ENCODE measurements around the gene TECTB. TPM values are rescaled to one million over a fixed set of nuclear protein-coding genes. Genes with fewer than 3 reads are reported as not detected.
A peak's percentile ranks its signal among the peaks of the same experiment; 100 is the strongest.

The TECTB gene
- total RNA-seq, 1 donor from 2014 or later, result not detected

GRCh38 chr10:112299456-112299855, 16.3 kb downstream of the TECTB start:
- Histone ChIP-seq H3K27me3 (no peaks in the 10 kb centered on the region), H3K9me3 (no peaks in the 10 kb centered on the region), H3K4me3 (no peak overlapping the region), H3K36me3 (no peaks in the 10 kb centered on the region), H3K4me1 (peaks cover 3% of the 10 kb centered on the region), H3K27ac (no peak overlapping the region)
- intact Hi-C loops (cut with DNase I), result no loop called here
- ATAC-seq (no peak), DNase-seq (no peak)
- no peak for TF ChIP-seq CTCF (IDR thresholded peaks at IDR 0.05)

DNA sequence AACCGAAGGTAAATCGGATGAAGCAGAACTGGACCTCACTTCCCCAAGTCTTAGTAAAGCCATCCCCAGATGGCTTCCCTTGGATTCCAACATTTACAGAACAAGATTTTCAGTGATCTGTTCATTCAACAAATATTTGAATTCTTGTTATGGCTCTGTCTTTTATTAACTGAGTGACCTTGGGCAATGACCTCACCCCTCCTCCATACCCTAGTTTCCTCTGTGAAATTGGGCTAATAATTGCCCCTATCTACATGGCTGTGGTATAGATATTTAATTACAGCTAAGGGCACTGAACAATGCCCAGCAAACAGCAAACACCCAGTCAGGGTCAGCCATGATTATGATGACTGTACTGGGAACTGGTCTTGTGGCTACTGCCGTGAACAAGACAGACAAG, 19.1 kb downstream of the TECTB start:
- ATAC-seq, result no peak
- DNase-seq, result no peak
- Histone ChIP-seq H3K4me1 (no peaks in the 10 kb centered on the region), H3K9me3 (no peaks in the 10 kb centered on the region), H3K27me3 (no peaks in the 10 kb centered on the region), H3K4me3 (no peak overlapping the region), H3K36me3 (no peaks in the 10 kb centered on the region), H3K27ac (no peak overlapping the region)
- intact Hi-C loops (cut with DNase I), result no loop called here
- no peak for TF ChIP-seq CTCF (IDR thresholded peaks at IDR 0.05)

DNA sequence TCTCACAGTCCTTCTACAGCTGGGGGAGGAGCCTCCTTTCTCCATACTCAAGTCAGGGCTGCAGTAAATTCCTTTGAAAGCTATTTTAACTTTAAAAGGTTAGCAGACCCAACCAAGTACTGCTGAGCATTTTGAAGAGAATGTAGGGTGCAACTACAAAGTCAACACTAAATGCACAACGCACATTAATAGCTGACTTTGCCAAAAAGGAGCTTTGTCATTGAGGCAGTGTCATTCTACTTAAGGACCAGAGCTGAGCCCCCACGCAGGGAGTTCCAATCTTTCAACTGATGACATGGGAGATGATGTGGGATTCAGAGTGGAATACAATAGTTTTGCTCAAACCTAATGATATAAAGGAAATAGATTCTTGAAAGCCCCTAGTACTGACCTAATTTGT, 20.3 kb downstream of the TECTB start:
- no peak overlapping the region for H3K4me3 ChIP-seq
- H3K27ac ChIP-seq, result no peak overlapping the region
- DNase-seq, result no peak
- no peaks in the 10 kb centered on the region for H3K27me3 ChIP-seq
- no peaks in the 10 kb centered on the region for H3K4me1 ChIP-seq
- ATAC-seq, result peak; percentile 18
- intact Hi-C loops (cut with DNase I), result no loop called here
- no peak for TF ChIP-seq CTCF (IDR thresholded peaks at IDR 0.05)
- H3K9me3 ChIP-seq, result no peaks in the 10 kb centered on the region
- H3K36me3 ChIP-seq, result no peaks in the 10 kb centered on the region

DNA sequence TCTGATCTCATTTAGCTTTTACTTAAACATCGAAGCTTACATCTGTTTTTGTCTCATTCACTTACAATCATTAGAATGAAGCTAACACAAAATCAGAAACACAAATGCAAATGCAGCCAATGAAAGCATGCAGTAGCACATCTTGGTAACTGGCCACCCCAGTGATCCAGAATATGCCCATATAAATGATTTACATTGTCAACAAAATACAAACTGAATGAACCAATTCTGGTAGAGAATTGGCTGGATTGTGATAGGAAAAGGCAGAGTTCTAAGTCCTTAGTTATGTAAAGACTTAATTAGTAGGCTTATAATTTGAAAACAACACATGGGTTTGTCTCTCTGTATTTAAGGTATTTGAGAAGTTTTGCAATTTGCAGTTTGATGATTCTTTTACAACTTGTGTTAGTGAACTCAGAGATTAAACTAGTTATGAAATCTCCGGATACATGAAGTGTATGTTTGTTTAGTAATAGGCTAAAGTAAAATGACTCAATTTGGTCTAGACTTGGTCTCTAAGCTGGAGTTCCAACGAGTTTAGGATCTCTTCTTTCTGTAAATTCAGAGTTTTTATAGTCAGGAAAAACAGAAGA, 21.2 kb downstream of the TECTB start:
- Histone ChIP-seq H3K27me3 (no peaks in the 10 kb centered on the region), H3K4me1 (no peaks in the 10 kb centered on the region), H3K4me3 (no peak overlapping the region), H3K36me3 (no peaks in the 10 kb centered on the region), H3K27ac (no peak overlapping the region), H3K9me3 (no peaks in the 10 kb centered on the region)
- ATAC-seq, result peak; percentile 20
- intact Hi-C loops (cut with DNase I), result no loop called here
- DNase-seq, result no peak
- TF ChIP-seq CTCF (IDR thresholded peaks at IDR 0.05), result no peak

DNA sequence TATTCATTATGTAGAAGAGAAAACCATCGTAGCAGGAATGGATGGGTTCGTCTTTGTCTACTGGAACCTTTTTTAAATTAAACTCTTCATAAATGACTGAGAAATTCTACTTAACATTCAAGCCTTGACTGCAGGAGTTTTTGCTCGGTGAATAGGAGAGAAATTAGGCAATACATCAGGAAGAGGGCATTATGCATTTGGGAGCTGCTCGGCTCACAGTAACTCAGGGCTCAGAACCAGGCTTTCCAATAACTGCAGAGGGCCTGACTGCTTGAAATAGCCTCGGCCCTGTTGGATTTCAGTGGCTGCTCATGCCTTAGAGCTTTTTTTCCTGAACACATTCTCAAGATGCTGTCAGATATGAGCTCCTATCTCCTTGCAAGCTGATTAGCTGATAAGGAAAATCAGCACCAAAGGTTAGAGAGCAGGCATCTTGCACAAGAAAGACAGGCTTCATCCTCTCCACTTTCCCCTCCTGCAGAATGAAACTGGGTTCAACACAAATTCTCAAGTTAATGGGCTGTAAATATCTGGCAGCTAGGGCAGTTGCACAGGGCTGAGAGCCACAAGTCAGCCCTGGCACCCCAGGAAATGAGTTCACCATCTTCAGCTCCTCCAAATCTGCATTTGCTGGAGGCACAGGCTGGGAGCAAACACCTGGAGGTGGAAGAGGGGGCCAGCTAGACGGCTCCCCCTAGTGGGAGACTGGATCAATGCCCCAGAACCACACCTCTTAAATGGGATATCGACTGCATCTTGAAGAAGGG, 24.3 kb downstream of the TECTB start:
- Histone ChIP-seq H3K9me3 (no peaks in the 10 kb centered on the region), H3K36me3 (no peaks in the 10 kb centered on the region), H3K4me1 (no peaks in the 10 kb centered on the region), H3K27ac (no peak overlapping the region), H3K4me3 (no peak overlapping the region), H3K27me3 (no peaks in the 10 kb centered on the region)
- DNase-seq (peak; percentile 74), ATAC-seq (peak; percentile 93)
- TF ChIP-seq CTCF (IDR thresholded peaks at IDR 0.05), result peak; percentile 68
- intact Hi-C loops (cut with DNase I), result no loop called here

Measured in upper lobe of right lung (tissue), 1 donor.